ENCODE data around the gene ANKRD33B. TPM values are rescaled to one million over a fixed set of nuclear protein-coding genes. Genes with fewer than 3 reads are reported as not detected.

The ANKRD33B gene
- total RNA-seq, 1 experiment from 2014 or later, result 6.9 TPM

- H4K20me1 ChIP-seq (ENCODE audit: control insufficient read depth, insufficient read depth, insufficient read length), result no peaks in the 10 kb centered on the region
- no peaks in the 10 kb centered on the region for H3K23me2 ChIP-seq (ENCODE audit: insufficient read length, low read depth, low read length, poor library complexity, severe bottlenecking)
- no peak overlapping the region for H4K91ac ChIP-seq (ENCODE audit: insufficient read length, low read depth, low read length)
- H4K8ac ChIP-seq (replicated peaks; ENCODE audit: insufficient read length, low read depth, low read length), result no peak overlapping the region
- H3K79me1 ChIP-seq (ENCODE audit: insufficient read depth, low read depth, low read length, poor library complexity, severe bottlenecking), result no peaks in the 10 kb centered on the region
- no peak overlapping the region for H3K4me3 Mint-ChIP-seq
- peaks cover 65% of the 10 kb centered on the region for H3K27me3 Mint-ChIP-seq (ENCODE audit: low read depth)
- no peak for DNase-seq
- H2BK12ac ChIP-seq (ENCODE audit: insufficient read length, low read depth, low read length), result no peak overlapping the region
- no peak overlapping the region for H3K23ac ChIP-seq (ENCODE audit: insufficient read length, low read depth, low read length)
- no peak overlapping the region for H3K56ac ChIP-seq (ENCODE audit: insufficient read length, low read depth, low read length)
- no peaks in the 10 kb centered on the region for H3K36me3 Mint-ChIP-seq (ENCODE audit: insufficient read depth in 1 of 3, low read depth in 3 of 3)
- no peak overlapping the region for H2BK15ac ChIP-seq (ENCODE audit: low read depth, low read length)
- no peak for TF ChIP-seq CTCF (conservative IDR thresholded peaks at IDR 0.05)
- no peak overlapping the region for H2BK20ac ChIP-seq (ENCODE audit: low read depth, low read length, poor library complexity, severe bottlenecking)
- WGBS (ENCODE audit: extremely low coverage, insufficient read length, low lambda C conversion rate), result no CpG with 5 or more reads among the region's 11 CpGs
- H3K9me3 Mint-ChIP-seq, result no peaks in the 10 kb centered on the region
- no peak overlapping the region for H3K9ac ChIP-seq (ENCODE audit: extremely low read depth, insufficient read length, low read length)
- no peak overlapping the region for H4K5ac ChIP-seq (ENCODE audit: insufficient read length, low read depth, low read length)
- H3K27ac Mint-ChIP-seq, result no peak overlapping the region
- no peak overlapping the region for H3K14ac ChIP-seq (ENCODE audit: insufficient read depth, low read length)
- H3K18ac ChIP-seq (ENCODE audit: insufficient read length, low read depth, low read length), result peak overlapping the region; percentile 44
- no peak overlapping the region for H2AK5ac ChIP-seq (ENCODE audit: insufficient read length, low read length)
- H3K9me3 ChIP-seq (ENCODE audit: control insufficient read depth, low read depth, low read length), result no peaks in the 10 kb centered on the region
- H3K79me2 ChIP-seq (ENCODE audit: insufficient read depth, low read length), result no peaks in the 10 kb centered on the region
- H3K4me1 ChIP-seq (ENCODE audit: insufficient read depth, low read length), result peaks cover 1% of the 10 kb centered on the region; the same call in 1 of the 2 replicates
- no peak overlapping the region for H3K4ac ChIP-seq (ENCODE audit: low read depth, low read length)
- no peak overlapping the region for H2BK5ac ChIP-seq (ENCODE audit: insufficient read length, low read length)
- H3K27me3 ChIP-seq (ENCODE audit: insufficient read depth, low read length), result peaks cover under 1% of the 10 kb centered on the region; the same call in 1 of the 2 replicates
- H2BK120ac ChIP-seq (ENCODE audit: low read depth, low read length, poor library complexity, severe bottlenecking), result peak overlapping the region; percentile 39
- H3K4me1 Mint-ChIP-seq, result peaks cover 20 to 32% of the 10 kb centered on the region in 2 experiments
- H2AFZ ChIP-seq (ENCODE audit: low read length), result no peak overlapping the region
- H3K27ac ChIP-seq (ENCODE audit: insufficient read length, low read depth, low read length), result no peak overlapping the region
- H3K4me2 ChIP-seq (ENCODE audit: insufficient read depth, insufficient read length, low read length), result no peak overlapping the region
- H3T11ph ChIP-seq (ENCODE audit: low read length), result no peak overlapping the region
Observed at GRCh38 chr5:10556893-10557746, 6.8 kb upstream of the ANKRD33B start.
